GM19035 (cell line): ENCODE measurements around the gene NAA25.

Experiments used
- ATAC-seq: cut with Tn5 transposase; IDR thresholded peaks from one replicate; pipeline ENCODE4 v1.9.1; 2021; ENCODE audit not compliant: unreplicated experiment

NAA25 gene

DNA sequence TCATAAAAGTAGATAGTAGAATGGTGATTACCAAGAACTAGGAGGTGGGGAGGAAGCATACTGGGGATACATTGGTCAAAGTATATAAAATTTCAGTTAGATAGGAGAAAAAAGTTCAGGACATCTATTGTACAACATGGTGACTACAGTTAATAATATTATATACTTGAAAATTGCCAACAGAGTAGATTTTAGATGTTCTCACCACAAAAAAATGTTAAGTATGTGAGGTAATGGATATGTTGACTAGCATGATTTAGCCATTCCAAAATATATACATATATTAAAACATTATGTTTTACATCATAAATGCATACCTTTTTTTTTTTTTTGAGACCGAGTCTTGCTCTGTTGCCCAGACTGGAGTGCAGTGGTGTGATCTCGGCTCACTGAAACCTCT is 126.6 kb downstream of the NAA25 start:
- no peak for ATAC-seq

DNA sequence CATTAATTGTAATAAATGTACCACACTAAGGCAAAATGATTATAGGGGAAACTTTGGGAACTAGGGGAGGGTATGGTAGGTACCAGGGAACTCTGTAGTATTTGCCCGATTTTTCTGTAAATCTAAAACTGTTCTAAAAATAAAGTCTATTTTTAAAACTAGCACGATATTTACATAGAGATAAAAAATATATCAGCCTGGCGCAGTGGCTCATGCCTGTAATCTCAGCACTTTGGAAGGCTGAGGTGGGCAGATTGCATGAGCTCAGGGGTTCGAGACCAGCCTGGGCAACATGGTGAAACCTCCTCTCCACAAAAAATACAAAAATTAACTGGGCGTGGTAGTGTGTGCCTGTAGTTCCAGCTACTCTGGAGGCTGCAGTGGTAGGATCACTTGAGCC is 128.0 kb downstream of the NAA25 start:
- ATAC-seq = no peak

DNA sequence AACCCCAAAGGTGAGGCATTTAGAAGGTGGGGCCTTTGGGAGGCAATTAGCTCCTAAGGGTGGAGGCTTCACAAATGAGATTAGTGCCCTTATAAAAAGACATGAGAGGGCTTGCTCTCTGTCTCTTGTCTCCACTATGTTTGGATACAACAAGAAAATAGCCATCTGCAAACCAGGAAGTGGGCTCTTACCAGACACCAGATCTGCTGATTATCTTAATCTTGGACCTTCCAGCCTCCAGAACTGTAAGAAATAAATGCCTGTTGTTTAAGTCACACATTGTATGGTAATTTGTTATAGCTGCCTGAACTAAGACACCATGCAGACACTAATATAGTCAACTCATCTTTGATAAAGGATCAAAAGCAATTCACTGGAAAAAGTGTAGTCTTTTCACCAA is 130.0 kb downstream of the NAA25 start:
- no peak for ATAC-seq

DNA sequence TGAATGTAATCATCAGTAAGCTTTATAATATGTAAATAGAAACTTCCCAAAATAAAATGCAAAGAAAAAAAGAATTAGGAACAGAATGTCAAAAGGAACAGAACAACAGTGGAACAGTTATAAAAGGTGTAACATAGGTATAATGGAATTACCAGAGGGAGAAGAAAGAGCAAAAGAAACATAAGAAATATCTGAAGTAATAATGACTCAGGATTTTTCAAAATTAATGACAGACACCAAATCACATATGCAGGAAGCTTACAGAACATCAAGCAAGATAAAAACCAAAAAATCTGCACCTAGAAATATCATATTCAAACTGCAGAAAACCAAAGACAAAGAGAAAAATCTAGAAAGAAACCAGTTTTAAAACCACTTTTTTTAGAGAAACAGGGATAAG is 131.7 kb downstream of the NAA25 start:
- ATAC-seq = no peak
